Liver (tissue), 3 donors: ENCODE data around the gene NRSN2.

Experiments
- CTCF ChIP-seq: fragments of 150-350 bp; IDR thresholded peaks from 2 replicates; pipeline ENCODE4 v1.5.1; 2017; ENCODE audit warnings: improper control_type of control experiment, low read depth, low read length; ENCODE audit not compliant: missing input control
- GABPA ChIP-seq, 2 donors: IDR thresholded peaks in 1 of 2; conservative IDR thresholded peaks in 1 of 2; 2 replicates each; pipeline ENCODE4 v1.6.1; 2016; ENCODE audit warnings: antibody characterized with exemption in 2 of 2, mild to moderate bottlenecking in 1 of 2, moderate library complexity in 1 of 2
- JUND ChIP-seq, 2 donors: IDR thresholded peaks; 2 replicates each; pipeline ENCODE4 v1.6.1; 2016; ENCODE audit warnings: antibody characterized with exemption in 2 of 2
- RAD21 ChIP-seq, 2 donors: IDR thresholded peaks; 2 replicates each; pipeline ENCODE4 v1.6.1; 2016; ENCODE audit warnings: antibody characterized with exemption in 2 of 2, mild to moderate bottlenecking in 2 of 2
- REST ChIP-seq: IDR thresholded peaks from 2 replicates; pipeline ENCODE4 v1.6.1; 2016; ENCODE audit warnings: antibody characterized with exemption, mild to moderate bottlenecking
- TAF1 ChIP-seq: conservative IDR thresholded peaks from 2 replicates; pipeline ENCODE4 v1.6.1; 2016; ENCODE audit warnings: antibody characterized with exemption, mild to moderate bottlenecking
- YY1 ChIP-seq: IDR thresholded peaks from 2 replicates; pipeline ENCODE4 v1.6.1; 2016; ENCODE audit warnings: antibody characterized with exemption, mild to moderate bottlenecking
- ZBTB33 ChIP-seq: IDR thresholded peaks from 2 replicates; pipeline ENCODE4 v1.6.1; 2016; ENCODE audit warnings: antibody characterized with exemption
- TF ChIP-seq, protein P1 (sequence below): IDR thresholded peaks from 2 replicates; pipeline ENCODE4 v1.6.1; 2016; ENCODE audit warnings: antibody characterized with exemption
- donor health status: healthy.
- donor health status: healthy.

GRCh38 chr20:346033-346639, 775 bp upstream of the NRSN2 start:
- TF ChIP-seq TAF1 (no peak), GABPA (IDR thresholded peaks at IDR 0.05 in 1 of 2, conservative IDR thresholded peaks at IDR 0.05 in 1 of 2) (no peak), CTCF (no peak), REST (no peak), RAD21 (IDR thresholded peaks at IDR 0.05) (no peak), YY1 (no peak), ZBTB33 (no peak), JUND (IDR thresholded peaks at IDR 0.05) (no peak)
- TF ChIP-seq, protein P1, sequence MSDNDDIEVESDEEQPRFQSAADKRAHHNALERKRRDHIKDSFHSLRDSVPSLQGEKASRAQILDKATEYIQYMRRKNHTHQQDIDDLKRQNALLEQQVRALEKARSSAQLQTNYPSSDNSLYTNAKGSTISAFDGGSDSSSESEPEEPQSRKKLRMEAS, result no peak
